K562 (cell line): ENCODE measurements around the gene LRP1. TPM values are rescaled to one million over a fixed set of nuclear protein-coding genes. Genes with fewer than 3 reads are reported as not detected.

Experiments
- FOXK1 ChIP-seq: sonication (generic); formaldehyde crosslinking; IDR thresholded peaks from 2 replicates; pipeline ENCODE4 v1.8.0; 2022; ENCODE audit warnings: missing genetic modification reagents, mild to moderate bottlenecking, borderline replicate concordance
- JUND ChIP-seq, 2 experiments: IDR thresholded peaks; 2 replicates in 1 of 2; 3 replicates in 1 of 2; pipeline ENCODE4 v1.6.1; 2011; ENCODE audit warnings: borderline replicate concordance in 2 of 2, low read depth in 2 of 2, low read length in 2 of 2, improper control_type of control experiment in 1 of 2, missing biosample characterization in 1 of 2, missing genetic modification characterization in 1 of 2, missing genetic modification reagents in 1 of 2
- MCM2 ChIP-seq: fragments of 450-650 bp; IDR thresholded peaks from 2 replicates; pipeline ENCODE4 v1.6.1; 2017; ENCODE audit warnings: low read depth, mild to moderate bottlenecking
- SPI1 ChIP-seq: IDR thresholded peaks from 2 replicates; pipeline ENCODE4 v1.6.1; 2011; ENCODE audit warnings: low read depth, low read length, control low read depth, borderline replicate concordance
- STAG1 ChIP-seq: sonication (generic); formaldehyde crosslinking; IDR thresholded peaks from 2 replicates; pipeline ENCODE4 v1.5.0; 2020; ENCODE audit warnings: missing genetic modification reagents, borderline replicate concordance
- STAT5A ChIP-seq: IDR thresholded peaks from 2 replicates; pipeline ENCODE4 v1.6.1; 2012; ENCODE audit warnings: low read length, inconsistent platforms, borderline replicate concordance
- ZNF445 ChIP-seq: fragments of 250-450 bp; sonication (Bioruptor Pico); IDR thresholded peaks from 2 replicates; pipeline ENCODE4 v1.4.0; 2020; ENCODE audit warnings: low read depth, mild to moderate bottlenecking, moderate library complexity
- polyA plus RNA-seq, 8 experiments: library from polyadenylated mRNA; depleted of rRNA in 4 of 8; stranded (reverse) in 5 of 8; unstranded in 3 of 8; fragments of >200 nt; fragmentation: Nextera tagmentation in 2 of 8; fragmentation: Illumina TruSeq in 1 of 8; extraction: Ambion mirVana in 2 of 8; extraction: Trizol in 1 of 8; gene quantifications; 2 replicates each; pipeline versions ENCODE4 v1.2.1 to v1.2.3, GENCODE V29; 2011 to 2014; ENCODE audit warnings: inconsistent platforms in 1 of 8, missing spikeins in 1 of 8
- total RNA-seq, 7 experiments: library from RNA; depleted of rRNA in 6 of 7; stranded (reverse); fragments of >200 nt in 6 of 7; fragmentation: Illumina TruSeq in 2 of 7; extraction: Trizol in 2 of 7; gene quantifications; 2 replicates each; pipeline versions ENCODE4 v1.2.1 to v1.2.3, GENCODE V29; 2011 to 2021; ENCODE audit warnings: low replicate concordance in 1 of 7
- TF ChIP-seq, protein P1 (sequence below), 3 experiments: IDR thresholded peaks in 2 of 3; conservative IDR thresholded peaks in 1 of 3; 2 replicates each; pipeline ENCODE4 v1.5.1; 2011 to 2012; ENCODE audit warnings: low read length in 3 of 3, mild to moderate bottlenecking in 3 of 3, control low read depth in 2 of 3, improper control_type of control experiment in 1 of 3, inconsistent platforms in 1 of 3, low read depth in 1 of 3, mixed read lengths in 1 of 3, moderate library complexity in 1 of 3; ENCODE audit not compliant: insufficient read depth in 2 of 3
- TF ChIP-seq, protein P2 (sequence below): sonication (generic); formaldehyde crosslinking; IDR thresholded peaks from 2 replicates; pipeline ENCODE4 v1.8.0; 2022; ENCODE audit warnings: missing genetic modification reagents, mild to moderate bottlenecking, moderate library complexity, borderline replicate concordance
- TF ChIP-seq, protein P3 (sequence below): sonication (generic); formaldehyde crosslinking; IDR thresholded peaks from 2 replicates; pipeline ENCODE4 v1.9.0; 2022; ENCODE audit warnings: mild to moderate bottlenecking, missing genetic modification reagents
- TF ChIP-seq, protein P4 (sequence below): fragments of 450-650 bp; formaldehyde crosslinking; IDR thresholded peaks from 2 replicates; pipeline ENCODE4 v1.4.0; 2020; ENCODE audit warnings: mild to moderate bottlenecking, moderate library complexity
- TF ChIP-seq, protein P5 (sequence below), 2 experiments: fragments of 450-650 bp; formaldehyde crosslinking in 1 of 2; IDR thresholded peaks; 2 replicates each; pipeline versions ENCODE4 v1.4.0 to v1.6.1; 2014 to 2020; ENCODE audit warnings: mild to moderate bottlenecking in 2 of 2, borderline replicate concordance in 1 of 2, low read depth in 1 of 2

Gene LRP1
- total and polyA plus RNA-seq, 9 of the 15 experiments (the other 6 are each of a cell fraction or from before 2014, with no cell fraction given) = 0.04 to 0.64 (median 0.19) TPM; not detected in 2

DNA sequence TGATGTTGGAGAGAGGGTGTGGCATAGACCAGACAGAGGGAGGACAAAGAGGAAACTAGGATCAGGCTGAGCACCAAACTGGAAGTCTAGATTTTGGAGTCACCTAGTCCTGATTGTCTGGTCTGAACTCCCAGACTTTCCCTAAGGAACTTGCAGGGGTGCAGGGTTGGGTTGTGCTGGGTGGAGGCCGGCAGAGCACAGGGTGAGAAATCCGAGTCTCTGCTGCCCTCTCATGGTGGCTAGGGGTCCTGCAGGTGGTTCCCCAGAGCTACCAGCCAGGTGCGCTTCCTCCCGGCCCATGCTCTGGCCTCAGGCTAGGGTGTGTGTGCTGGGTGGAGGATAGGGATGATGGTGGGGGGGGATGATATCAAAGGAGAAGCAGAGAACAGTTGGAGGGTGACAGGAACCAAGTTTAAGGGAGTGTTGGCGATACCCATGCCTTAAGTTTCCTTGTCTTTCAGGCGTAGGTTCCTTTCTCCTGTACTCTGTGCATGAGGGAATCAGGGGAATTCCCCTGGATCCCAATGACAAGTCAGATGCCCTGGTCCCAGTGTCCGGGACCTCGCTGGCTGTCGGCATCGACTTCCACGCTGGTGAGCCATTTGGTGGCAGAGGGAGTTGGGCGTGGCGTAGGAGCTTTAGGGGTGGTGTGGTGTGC lies 54.8 kb downstream of the LRP1 start (continued):
- TF ChIP-seq, protein P1, sequence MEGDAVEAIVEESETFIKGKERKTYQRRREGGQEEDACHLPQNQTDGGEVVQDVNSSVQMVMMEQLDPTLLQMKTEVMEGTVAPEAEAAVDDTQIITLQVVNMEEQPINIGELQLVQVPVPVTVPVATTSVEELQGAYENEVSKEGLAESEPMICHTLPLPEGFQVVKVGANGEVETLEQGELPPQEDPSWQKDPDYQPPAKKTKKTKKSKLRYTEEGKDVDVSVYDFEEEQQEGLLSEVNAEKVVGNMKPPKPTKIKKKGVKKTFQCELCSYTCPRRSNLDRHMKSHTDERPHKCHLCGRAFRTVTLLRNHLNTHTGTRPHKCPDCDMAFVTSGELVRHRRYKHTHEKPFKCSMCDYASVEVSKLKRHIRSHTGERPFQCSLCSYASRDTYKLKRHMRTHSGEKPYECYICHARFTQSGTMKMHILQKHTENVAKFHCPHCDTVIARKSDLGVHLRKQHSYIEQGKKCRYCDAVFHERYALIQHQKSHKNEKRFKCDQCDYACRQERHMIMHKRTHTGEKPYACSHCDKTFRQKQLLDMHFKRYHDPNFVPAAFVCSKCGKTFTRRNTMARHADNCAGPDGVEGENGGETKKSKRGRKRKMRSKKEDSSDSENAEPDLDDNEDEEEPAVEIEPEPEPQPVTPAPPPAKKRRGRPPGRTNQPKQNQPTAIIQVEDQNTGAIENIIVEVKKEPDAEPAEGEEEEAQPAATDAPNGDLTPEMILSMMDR (IDR thresholded peaks at IDR 0.05 in 2 of 3, conservative IDR thresholded peaks at IDR 0.05 in 1 of 3; ENCODE audit: insufficient read depth in 2 of 3, low read depth in 1 of 3, low read length in 3 of 3) = peak; percentile 93 to 96 (median 93)
- TF ChIP-seq STAG1 (peak; percentile 89; the same call in 1 of the 2 replicates), JUND (IDR thresholded peaks at IDR 0.05; ENCODE audit: borderline replicate concordance, low read depth, low read length) (peak; percentile 27; the same call in 1 of the 2 replicates), JUND (tag; IDR thresholded peaks at IDR 0.05; ENCODE audit: borderline replicate concordance, low read depth, low read length) (no peak), ZNF445 (no peak), FOXK1 (no peak), STAT5A (no peak), MCM2 (no peak), SPI1 (peak; percentile 45; the same call in 1 of the 2 replicates)
- TF ChIP-seq, protein P2, sequence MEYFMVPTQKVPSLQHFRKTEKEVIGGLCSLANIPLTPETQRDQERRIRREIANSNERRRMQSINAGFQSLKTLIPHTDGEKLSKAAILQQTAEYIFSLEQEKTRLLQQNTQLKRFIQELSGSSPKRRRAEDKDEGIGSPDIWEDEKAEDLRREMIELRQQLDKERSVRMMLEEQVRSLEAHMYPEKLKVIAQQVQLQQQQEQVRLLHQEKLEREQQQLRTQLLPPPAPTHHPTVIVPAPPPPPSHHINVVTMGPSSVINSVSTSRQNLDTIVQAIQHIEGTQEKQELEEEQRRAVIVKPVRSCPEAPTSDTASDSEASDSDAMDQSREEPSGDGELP = peak; percentile 26; the same call in 1 of the 2 replicates
- TF ChIP-seq, protein P3, sequence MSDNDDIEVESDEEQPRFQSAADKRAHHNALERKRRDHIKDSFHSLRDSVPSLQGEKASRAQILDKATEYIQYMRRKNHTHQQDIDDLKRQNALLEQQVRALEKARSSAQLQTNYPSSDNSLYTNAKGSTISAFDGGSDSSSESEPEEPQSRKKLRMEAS (CRISPR knock-in tag) = no peak
- TF ChIP-seq, protein P4, sequence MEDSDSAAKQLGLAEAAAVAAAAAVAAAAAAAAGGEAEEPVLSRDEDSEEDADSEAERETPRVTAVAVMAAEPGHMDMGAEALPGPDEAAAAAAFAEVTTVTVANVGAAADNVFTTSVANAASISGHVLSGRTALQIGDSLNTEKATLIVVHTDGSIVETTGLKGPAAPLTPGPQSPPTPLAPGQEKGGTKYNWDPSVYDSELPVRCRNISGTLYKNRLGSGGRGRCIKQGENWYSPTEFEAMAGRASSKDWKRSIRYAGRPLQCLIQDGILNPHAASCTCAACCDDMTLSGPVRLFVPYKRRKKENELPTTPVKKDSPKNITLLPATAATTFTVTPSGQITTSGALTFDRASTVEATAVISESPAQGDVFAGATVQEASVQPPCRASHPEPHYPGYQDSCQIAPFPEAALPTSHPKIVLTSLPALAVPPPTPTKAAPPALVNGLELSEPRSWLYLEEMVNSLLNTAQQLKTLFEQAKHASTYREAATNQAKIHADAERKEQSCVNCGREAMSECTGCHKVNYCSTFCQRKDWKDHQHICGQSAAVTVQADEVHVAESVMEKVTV (CRISPR knock-in tag) = peak; percentile 74; the same call in 1 of the 2 replicates
- TF ChIP-seq, protein P5, sequence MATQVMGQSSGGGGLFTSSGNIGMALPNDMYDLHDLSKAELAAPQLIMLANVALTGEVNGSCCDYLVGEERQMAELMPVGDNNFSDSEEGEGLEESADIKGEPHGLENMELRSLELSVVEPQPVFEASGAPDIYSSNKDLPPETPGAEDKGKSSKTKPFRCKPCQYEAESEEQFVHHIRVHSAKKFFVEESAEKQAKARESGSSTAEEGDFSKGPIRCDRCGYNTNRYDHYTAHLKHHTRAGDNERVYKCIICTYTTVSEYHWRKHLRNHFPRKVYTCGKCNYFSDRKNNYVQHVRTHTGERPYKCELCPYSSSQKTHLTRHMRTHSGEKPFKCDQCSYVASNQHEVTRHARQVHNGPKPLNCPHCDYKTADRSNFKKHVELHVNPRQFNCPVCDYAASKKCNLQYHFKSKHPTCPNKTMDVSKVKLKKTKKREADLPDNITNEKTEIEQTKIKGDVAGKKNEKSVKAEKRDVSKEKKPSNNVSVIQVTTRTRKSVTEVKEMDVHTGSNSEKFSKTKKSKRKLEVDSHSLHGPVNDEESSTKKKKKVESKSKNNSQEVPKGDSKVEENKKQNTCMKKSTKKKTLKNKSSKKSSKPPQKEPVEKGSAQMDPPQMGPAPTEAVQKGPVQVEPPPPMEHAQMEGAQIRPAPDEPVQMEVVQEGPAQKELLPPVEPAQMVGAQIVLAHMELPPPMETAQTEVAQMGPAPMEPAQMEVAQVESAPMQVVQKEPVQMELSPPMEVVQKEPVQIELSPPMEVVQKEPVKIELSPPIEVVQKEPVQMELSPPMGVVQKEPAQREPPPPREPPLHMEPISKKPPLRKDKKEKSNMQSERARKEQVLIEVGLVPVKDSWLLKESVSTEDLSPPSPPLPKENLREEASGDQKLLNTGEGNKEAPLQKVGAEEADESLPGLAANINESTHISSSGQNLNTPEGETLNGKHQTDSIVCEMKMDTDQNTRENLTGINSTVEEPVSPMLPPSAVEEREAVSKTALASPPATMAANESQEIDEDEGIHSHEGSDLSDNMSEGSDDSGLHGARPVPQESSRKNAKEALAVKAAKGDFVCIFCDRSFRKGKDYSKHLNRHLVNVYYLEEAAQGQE (IDR thresholded peaks at IDR 0.05; ENCODE audit: borderline replicate concordance) = peak; percentile 77
- TF ChIP-seq, protein P5 (CRISPR knock-in tag; IDR thresholded peaks at IDR 0.05; ENCODE audit: low read depth) = no peak
